HG03439 (cell line): ENCODE measurements around the gene EXOC3L1.

Source experiments
- ATAC-seq: cut with Tn5 transposase; IDR thresholded peaks from one replicate; pipeline ENCODE4 v1.9.1; 2021; ENCODE audit warnings: mild to moderate bottlenecking, moderate library complexity; ENCODE audit not compliant: unreplicated experiment

Gene EXOC3L1

GRCh38 chr16:67165121-67166078, 24.5 kb downstream of the EXOC3L1 start:
- no peak for ATAC-seq

DNA sequence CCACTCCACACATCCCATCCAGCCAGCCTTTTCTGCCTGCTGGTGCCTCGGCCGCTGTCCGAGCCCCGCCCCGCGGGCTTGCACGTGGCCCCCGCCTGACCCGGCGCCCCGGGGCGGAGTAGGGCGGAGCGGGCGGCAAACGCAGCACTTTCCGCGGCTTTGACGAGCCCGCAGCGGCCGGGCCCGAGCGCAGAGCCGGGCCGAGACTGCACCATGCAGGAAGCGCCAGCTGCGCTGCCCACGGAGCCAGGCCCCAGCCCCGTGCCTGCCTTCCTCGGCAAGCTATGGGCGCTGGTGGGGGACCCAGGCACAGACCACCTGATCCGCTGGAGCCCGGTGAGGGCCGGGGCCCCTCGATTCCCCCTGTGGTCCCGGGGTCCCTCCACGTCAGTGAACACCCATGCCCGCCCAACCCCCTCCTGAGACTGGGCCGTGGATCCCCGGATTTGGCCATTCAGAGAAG, 25.3 kb downstream of the EXOC3L1 start, which contains the start of gene HSF4:
Gene HSF4, plus strand, starts transcription at position 147 of the 463 bp plus-strand sequence. Its CDS starts 67 bp downstream, at position 214.
- no peak for ATAC-seq

DNA sequence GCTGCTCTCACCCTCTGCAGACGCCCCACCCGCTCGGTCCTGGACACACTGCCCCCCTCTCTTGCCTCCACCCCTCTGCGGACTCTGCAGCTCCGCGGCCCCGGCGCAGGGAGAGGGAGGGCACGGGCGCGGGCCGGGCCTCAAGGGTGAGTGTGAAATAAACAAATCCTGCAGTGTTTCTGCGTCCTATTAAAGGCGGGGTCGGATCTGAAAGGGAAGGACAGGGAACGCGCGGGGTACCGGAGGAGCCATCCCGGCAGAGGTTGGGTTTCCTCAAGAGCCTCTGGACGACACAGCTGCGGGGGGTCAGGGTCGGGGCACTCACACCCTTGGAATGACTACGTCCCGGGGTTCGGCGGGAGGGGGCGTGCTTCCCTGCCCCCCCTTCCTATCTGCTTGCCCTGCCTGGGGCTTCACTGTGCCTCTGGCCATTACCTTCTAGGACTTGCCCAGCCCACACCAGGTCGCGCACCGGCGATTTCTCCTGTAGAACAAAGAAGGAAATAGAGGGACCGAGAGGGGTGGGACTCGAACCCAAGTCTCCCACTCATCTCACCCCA, 25.9 kb downstream of the EXOC3L1 start:
- no peak for ATAC-seq

DNA sequence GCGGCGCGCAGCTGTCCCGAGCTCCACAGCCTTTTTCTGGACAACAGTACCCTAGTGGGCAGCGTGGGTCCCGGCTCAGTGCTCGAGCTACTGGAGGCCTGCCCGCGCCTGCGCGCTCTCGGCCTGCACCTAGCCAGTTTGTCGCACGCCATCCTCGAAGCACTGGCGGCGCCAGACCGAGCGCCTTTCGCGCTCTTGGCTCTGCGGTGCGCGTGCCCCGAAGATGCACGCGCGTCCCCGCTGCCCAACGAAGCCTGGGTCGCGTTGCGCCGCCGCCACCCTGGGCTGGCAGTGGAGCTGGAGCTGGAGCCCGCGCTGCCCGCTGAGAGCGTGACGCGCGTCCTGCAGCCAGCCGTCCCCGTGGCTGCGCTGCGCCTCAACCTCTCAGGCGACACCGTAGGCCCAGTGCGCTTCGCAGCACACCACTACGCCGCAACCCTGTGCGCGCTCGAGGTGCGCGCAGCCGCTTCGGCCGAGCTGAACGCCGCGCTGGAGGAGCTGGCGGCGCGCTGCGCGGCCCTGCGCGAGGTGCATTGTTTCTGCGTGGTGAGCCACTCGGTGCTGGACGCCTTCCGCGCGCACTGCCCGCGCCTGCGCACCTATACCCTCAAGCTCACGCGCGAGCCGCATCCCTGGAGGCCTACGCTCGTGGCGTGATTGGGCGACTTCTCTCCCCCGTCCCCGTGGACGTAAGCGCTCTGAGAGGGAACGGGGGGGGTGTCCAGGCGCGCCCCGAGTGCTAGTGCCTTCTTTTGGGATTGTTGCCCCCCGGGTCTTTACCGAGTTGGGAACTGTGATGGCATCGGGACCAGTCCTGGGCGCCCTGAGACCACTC, 26.6 kb downstream of the EXOC3L1 start:
- ATAC-seq, result no peak

DNA sequence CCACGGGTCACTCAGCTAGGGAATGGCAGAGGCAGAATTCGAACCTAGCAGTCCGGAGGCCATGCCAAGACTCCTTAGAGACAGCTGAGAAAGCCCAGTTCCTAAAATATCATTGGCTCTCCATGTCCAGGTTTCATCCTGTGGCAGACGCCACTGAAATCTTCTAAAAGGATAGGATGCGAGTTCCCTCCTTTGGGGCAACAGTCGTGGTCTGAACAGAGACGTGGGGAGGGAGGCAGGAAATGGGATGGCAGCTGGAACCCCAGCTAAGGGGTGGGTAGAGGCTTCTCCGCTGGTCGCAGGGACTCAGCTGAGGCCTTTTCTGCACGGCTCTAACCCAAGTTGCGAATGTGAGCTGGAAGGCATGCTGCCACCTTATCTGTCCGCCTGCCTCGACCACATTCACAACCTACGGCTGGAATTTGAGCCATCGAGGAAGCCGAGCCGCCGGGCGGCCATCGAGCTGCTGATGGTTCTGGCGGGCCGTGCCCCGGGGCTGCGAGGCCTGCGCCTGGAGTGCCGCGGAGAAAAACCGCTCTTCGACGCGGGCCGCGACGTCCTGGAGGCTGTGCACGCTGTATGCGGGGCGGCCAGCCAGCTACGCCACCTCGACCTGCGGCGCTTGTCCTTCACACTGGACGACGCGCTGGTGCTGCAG, 27.3 kb downstream of the EXOC3L1 start:
- no peak for ATAC-seq

DNA sequence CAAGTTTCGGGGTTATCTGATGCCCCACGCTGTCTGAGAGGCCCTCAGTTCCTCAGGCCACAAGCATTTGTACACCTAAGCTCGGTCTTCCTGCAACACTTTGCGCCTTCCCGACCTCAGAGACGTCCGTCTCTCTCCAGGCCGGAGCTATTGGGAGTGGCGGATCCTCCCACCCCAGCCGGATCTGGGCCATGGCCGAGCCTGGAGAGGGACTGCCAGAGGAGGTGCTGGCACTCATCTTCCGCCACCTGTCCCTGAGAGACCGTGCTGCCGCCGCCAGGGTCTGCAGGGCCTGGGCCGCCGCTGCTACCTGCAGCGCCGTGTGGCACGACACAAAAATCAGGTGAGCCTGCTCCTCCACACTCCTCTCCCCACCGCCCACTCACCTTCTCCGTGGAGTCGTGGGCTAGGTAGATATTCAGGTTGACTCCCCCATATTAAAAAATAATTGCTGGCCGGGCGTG, 28.3 kb downstream of the EXOC3L1 start:
- ATAC-seq, result no peak

GRCh38 chr16:67158637-67159600, 31.0 kb downstream of the EXOC3L1 start:
- ATAC-seq, result peak; percentile 45

- ATAC-seq, result no peak
These were observed 31.9 kb downstream of the EXOC3L1 start for GRCh38 chr16:67157892-67158635.

DNA sequence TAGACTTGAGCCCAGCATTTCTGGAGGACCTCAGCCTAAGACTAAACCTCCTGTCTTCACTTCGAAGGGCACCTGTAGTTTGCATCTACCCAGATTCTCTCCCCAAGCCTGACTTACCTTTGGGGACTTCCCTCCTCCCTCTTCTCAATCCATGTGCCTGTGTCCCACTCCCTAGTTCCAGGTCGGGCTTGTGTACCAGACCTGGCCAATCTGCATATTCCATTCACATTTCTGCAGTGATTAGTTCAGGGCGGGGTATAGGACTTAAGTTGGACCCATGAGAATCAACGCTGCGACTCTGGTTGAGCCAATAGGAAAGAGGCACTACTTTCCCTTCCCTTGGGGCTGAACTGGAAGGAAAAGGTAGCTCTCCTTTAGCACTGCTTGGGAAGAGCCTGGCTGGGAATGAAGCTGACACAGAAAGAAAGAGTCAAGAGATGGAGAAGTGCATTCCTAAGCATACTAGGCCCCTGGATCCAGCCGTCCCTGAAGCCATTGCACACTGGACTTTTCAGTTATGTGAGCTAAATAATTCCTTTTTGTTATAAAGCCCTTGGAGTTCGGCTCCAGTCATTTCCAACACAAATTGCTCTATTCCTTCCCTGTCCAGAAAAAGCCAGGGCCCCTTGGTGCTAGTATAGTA, 32.7 kb downstream of the EXOC3L1 start:
- no peak for ATAC-seq

DNA sequence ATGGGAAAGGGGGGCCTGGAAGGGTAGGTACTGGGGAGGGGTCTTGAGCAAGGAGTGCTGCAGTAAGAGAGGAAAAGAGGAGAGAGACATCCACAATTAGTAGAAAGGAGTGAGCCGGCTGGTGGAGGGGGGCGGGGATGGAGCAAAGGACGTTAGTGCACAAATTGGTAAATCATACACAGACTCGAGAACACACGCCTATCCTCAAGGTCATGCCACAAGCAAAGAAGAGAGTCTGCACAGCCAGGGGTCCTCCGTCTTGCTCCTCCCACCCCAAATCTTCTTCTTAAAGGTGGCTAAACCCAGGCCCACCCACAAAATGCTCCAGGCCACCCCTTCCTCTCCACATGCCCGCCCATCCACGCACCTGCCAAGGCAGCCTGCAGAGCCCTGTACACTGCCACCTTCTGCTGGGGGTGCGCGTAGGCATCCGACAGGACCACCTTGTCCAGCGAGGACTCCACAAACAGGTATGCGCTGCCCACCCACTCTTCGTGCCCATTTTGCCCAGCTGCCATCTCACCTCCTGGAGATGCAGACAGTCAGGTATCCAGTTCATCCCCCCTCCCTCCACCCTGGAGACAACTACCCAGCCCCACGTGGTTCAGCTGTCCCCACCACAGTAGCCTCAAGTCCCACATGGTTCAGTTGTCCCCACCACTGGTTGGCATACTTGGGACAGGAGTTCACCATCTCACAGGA, 33.6 kb downstream of the EXOC3L1 start:
- no peak for ATAC-seq

DNA sequence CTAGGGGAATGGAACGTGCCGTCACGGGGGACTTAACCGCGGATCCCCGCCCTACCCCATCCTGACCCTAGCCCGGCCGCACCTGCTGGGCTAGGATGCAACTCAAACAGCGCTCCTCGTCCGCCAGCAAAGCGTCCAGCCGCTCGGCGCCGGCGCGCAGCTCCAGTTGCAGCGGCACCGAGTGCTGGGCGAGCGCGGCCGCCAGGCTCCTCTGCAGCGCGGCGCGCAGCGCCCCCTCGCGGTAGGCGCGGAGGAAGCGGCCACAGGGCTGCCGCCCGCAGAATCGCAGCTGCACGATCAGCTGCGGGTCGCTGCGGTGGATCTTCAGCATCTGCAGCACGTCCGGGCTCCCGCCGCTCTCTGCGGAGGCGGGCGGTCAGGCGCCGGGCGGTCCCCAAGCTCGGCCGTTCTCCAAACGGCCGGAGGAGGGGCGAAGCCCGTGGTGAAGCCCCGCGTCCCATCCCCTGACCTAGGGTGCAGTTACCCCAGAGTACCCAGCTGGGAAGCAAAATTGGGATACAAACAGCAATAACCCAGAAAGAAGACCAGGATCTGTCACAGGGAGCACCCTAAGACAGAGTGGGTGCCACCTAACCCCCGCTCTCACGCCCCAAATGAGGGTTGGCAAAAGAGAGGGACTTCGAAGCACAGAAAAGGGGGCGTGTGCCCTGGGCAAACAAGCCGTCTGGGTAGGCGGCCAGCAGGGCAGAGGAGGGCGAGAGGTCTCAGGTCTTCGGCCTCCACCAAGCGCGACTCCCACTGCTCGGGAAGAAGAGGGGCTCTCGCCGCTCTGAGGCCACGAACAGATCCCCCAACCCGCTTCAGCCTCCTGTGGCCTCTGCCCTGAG, 34.4 kb downstream of the EXOC3L1 start:
- ATAC-seq, result no peak

DNA sequence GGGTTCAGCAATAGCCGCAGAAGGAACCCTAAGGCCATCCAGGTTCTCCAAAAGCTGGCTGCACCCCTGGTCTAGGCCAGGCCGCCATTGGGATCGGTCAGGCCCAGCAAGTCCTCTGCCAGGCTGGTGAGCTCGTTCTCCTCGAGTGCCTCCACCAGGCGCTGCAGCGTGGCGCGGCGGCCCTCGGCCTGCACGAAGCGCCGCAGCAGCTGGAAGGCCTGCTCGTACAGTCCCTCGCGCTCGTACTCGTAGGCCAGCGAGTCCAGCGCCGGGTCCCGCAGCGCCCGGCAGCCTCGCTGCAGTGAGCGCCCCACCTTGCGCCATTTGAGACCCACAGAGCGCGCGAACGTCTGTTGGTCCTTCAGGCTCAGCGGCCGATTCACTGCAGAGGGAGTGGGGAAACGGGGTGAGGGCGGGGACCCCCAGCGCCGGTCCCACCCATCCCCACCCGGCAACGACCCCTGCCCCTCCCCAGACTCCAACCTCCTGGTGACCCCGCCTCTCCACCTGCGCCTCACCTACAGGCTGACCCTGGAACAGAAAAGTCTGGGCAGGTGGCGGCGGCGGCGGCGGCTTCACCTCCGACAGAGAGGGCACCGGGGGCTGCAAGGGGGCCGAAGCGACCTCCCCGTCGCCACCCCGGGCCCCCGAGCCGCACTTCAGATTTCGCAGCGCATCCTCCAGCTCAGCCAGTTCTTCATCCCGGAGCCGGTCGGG, 35.2 kb downstream of the EXOC3L1 start:
- ATAC-seq, result no peak

DNA sequence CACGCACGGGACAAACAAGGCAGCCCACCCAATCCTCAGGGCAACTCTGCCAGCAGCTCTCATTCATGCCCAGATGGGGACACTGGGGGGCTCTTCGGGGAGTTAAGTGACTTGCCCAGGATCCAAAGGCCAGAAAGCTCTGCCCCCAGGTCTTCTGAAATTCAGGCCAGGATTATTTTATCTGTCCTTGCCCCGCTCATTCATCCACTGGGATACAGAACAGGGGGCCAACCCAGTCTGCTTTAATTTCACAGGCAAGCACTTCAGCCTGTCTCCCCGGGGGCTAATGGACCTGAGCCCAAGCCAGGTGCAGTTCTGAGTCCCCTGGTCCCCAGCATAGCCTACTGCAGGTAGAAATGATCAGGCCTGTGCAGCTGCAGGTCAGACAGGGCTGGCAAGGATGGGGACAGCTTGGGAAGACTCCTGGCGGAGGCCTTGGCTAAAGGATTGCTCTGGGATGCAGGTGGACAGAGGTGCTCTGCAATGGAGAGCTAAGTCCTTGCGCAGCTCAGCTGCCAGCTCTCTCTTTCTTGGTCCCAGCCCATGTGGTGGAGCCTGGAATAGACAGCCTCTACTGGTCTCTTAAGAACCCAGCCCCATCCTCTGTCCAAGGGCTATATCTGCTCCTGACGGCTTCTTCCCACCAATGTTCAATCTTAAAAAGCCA, 38.4 kb downstream of the EXOC3L1 start:
- no peak for ATAC-seq

- ATAC-seq, result peak; percentile 39
These were observed 39.0 kb downstream of the EXOC3L1 start, which contains the start of gene B3GNT9 for GRCh38 chr16:67150833-67151396. Gene B3GNT9 (minus strand): TSS chr16:67150998. CDS start chr16:67150485, 513 bp downstream.
